PC-3 (cell line): ENCODE data around the gene TMEM185A. TPM values are rescaled to one million over a fixed set of nuclear protein-coding genes. Genes with fewer than 3 reads are reported as not detected.
"Not testable (repeated sequence)": the region's sequence is repeated elsewhere in the genome, so short reads cannot be mapped to it uniquely, and the experiment has no call there.

ENCODE experiments used
- ATAC-seq: fragments of 200-7000 bp; cut with Tn5 transposase; 2 replicates; pipeline ENCODE4 v1.9.1; 2020; ENCODE audit warnings: mild to moderate bottlenecking, moderate library complexity
- Bru-seq: library from RNA; stranded (reverse); fragments of 400-500 nt; gene quantifications from one replicate; lab custom pipeline; 2021; lab: Mats Ljungman, UMichigan
- BruChase-seq, 2 experiments: library from RNA; stranded (reverse); fragments of 400-500 nt; gene quantifications; one replicate each; lab custom pipeline; 2021; lab: Mats Ljungman, UMichigan
- BruUV-seq: library from RNA; stranded (reverse); fragments of 400-500 nt; replicated peaks from 2 replicates; lab custom pipeline; 2021; lab: Mats Ljungman, UMichigan
- CTCF ChIA-PET: fragments of 300-600 bp; sonication (Branson Sonifier 250); formaldehyde crosslinking; loops from one replicate; lab custom pipeline; 2022; ENCODE audit warnings: antibody characterized with exemption; lab: Charles Lee
- POLR2A ChIA-PET: fragments of 300-600 bp; sonication (Branson Sonifier 250); formaldehyde crosslinking; loops from one replicate; lab custom pipeline; 2022; ENCODE audit warnings: antibody characterized with exemption; ENCODE audit not compliant: unreplicated experiment; lab: Charles Lee
- DNase-seq: peaks from one replicate; pipeline ENCODE4 v3.0.0-alpha.2; 2015
- H2AFZ ChIP-seq: fragments of 300-600 bp; sonication (generic); 2 replicates; pipeline ENCODE4 v1.6.0; 2016; ENCODE audit warnings: antibody characterized with exemption, low read length
- H3F3A ChIP-seq: fragments of 300-600 bp; sonication (generic); one replicate; pipeline ENCODE4 v1.6.0; 2017; ENCODE audit warnings: antibody characterized with exemption, low read length, control low read depth, mild to moderate bottlenecking; ENCODE audit not compliant: unreplicated experiment
- H3K27ac ChIP-seq: fragments of 300-600 bp; sonication (generic); 2 replicates; pipeline ENCODE4 v1.5.1; 2016; ENCODE audit warnings: mild to moderate bottlenecking, low read length
- H3K27me3 ChIP-seq: fragments of 300-600 bp; sonication (generic); 2 replicates; pipeline ENCODE4 v1.6.1; 2016; ENCODE audit warnings: low read length, mixed read lengths
- H3K36me3 ChIP-seq: fragments of 300-600 bp; sonication (generic); 2 replicates; pipeline ENCODE4 v1.6.1; 2016; ENCODE audit warnings: low read depth, mixed run types, low read length, mixed read lengths
- H3K4me1 ChIP-seq: fragments of 300-600 bp; sonication (generic); 2 replicates; pipeline ENCODE4 v1.5.1; 2016; ENCODE audit warnings: low read length; ENCODE audit not compliant: insufficient read depth
- H3K4me2 ChIP-seq: fragments of 300-600 bp; sonication (generic); 2 replicates; pipeline ENCODE4 v1.6.0; 2016; ENCODE audit warnings: low read length
- H3K4me3 ChIP-seq: fragments of 300-600 bp; sonication (generic); 2 replicates; pipeline ENCODE4 v1.5.1; 2016; ENCODE audit warnings: mild to moderate bottlenecking, low read length, mixed read lengths
- H3K79me2 ChIP-seq: fragments of 300-600 bp; sonication (generic); 2 replicates; pipeline ENCODE4 v1.6.1; 2017; ENCODE audit warnings: low read length, mixed read lengths
- H3K9ac ChIP-seq: fragments of 300-600 bp; sonication (generic); 2 replicates; pipeline ENCODE4 v1.6.0; 2016; ENCODE audit warnings: mild to moderate bottlenecking, low read length
- H3K9me2 ChIP-seq: fragments of 300-600 bp; sonication (generic); replicated peaks from 2 replicates; pipeline ENCODE4 v1.6.1; 2016; ENCODE audit warnings: mixed run types, low read length, mixed read lengths
- H3K9me3 ChIP-seq: fragments of 300-600 bp; sonication (generic); 2 replicates; pipeline ENCODE4 v1.6.1; 2016; ENCODE audit warnings: low read length, mixed read lengths
- H4K20me1 ChIP-seq: fragments of 300-600 bp; sonication (generic); 2 replicates; pipeline ENCODE4 v1.6.1; 2016; ENCODE audit warnings: low read length, mixed read lengths
- CTCF ChIP-seq: fragments of 300-600 bp; sonication (generic); conservative IDR thresholded peaks from 2 replicates; pipeline ENCODE4 v1.5.1; 2017; ENCODE audit warnings: antibody characterized with exemption, low read depth, mild to moderate bottlenecking, low read length
- EZH2 ChIP-seq: fragments of 300-600 bp; sonication (generic); IDR thresholded peaks from one replicate; pipeline ENCODE4 v1.6.1; 2017; ENCODE audit warnings: antibody characterized with exemption, mild to moderate bottlenecking, low read length; ENCODE audit not compliant: unreplicated experiment
- EZH2phosphoT487 ChIP-seq: fragments of 300-600 bp; sonication (generic); IDR thresholded peaks from 2 replicates; pipeline ENCODE4 v1.6.1; 2018; ENCODE audit warnings: mild to moderate bottlenecking, antibody characterized with exemption, low read length, borderline replicate concordance
- intact Hi-C: fragments of 100-400 bp; cut with micrococcal nuclease; formaldehyde crosslinking; loops from 2 replicates; pipeline ENCODE4 v1.9.0; 2023
- long read RNA-seq: library from polyadenylated mRNA; unstranded; transcript quantifications from one replicate; pipeline ENCODE4 v2.0.0, GENCODE V29; 2021; ENCODE audit not compliant: unreplicated experiment
- total RNA-seq: library from RNA; depleted of rRNA; stranded (reverse); fragments of >200 nt; gene quantifications from 2 replicates; pipeline ENCODE4 v1.2.3, GENCODE V29; 2014; rRNA removed

Gene TMEM185A
- 13.1 and 14.9 TPM in 2 replicates for total RNA-seq
- Bru-seq, nascent RNA = percentile 64 among the genes with signal in this experiment
- percentile 61 among the genes with signal in this experiment for BruChase-seq, experiment 1, labeled RNA remaining after a 6-hour chase
- BruChase-seq, experiment 2, labeled RNA remaining after a 2-hour chase = percentile 65 among the genes with signal in this experiment
- long read RNA-seq, transcript TMEM185A-207 (7 exons, 2,840 nt) = major isoform, 19 of 57 reads
- long read RNA-seq, transcript TMEM185A-204 (4 exons, 903 nt) = minor isoform, 6 of 57 reads
- long read RNA-seq, partial matches to known transcripts = 3 of 57 reads
- long read RNA-seq, other reads (novel, unspliced or antisense) = 24 of 57 reads

DNA sequence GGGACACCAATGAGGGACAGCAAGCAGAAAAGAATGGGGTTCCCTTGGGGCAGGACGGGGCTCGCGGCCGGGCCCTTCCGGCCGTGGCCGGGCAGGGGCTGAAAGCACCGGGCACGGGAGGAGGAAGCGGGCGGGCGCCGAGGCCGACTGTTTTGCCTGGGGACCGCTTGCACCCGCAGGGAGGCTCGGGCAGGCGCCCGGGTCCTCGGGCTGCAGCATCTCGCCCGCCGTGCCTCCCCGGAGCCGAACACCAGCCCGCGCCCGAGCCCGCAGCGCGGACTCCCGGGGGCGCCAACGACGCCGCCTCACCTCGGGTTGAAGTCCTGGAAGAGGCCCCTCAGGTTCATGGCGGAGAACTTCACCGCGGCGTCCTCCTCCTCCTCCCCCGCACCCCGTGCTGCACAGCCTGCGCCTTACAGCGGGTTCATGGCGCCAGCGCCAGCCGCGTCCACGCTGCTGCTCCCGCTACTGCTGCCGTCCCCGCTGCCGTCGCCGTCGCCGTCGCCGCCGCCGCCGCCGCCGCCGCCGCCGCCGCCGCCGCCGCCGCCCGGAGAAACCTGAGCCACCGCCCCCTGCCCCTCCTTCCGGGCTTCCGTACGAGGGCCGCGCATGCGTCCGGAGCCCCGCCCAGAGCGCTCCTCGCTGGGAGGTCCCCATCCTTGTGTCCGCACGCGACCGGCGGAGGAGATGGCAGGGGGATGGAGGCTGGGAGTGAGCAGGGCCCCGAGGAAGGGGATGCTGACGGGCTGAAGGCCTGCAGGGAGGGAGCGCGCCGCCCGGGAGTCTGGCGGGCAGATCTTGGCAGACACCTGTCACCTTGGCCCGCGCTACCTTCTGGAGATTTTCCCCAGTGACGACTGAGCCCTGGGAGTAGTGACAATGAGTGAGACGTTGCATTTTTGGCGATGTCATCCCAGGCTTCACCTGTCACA lies at the start of gene TMEM185A:
Gene TMEM185A, minus strand, starts transcription at position 559 of the 932 bp plus-strand sequence. Its CDS starts 212 bp downstream, at position 347.
- Histone ChIP-seq H2AFZ (peak within 1 kb of the TSS; percentile 95), H3K9me3 (no peaks in the 10 kb centered on the region), H3K4me3 (peak within 1 kb of the TSS; percentile 95), H3F3A (no peaks in the 10 kb centered on the region), H3K9ac (peak within 1 kb of the TSS; percentile 73), H3K27ac (no peak within 1 kb of the TSS), H3K79me2 (peaks cover 41% of the 10 kb centered on the region), H3K27me3 (peaks cover 2% of the 10 kb centered on the region; the same call in 1 of the 2 replicates), H3K4me1 (peaks cover 21% of the 10 kb centered on the region), H3K4me2 (peak within 1 kb of the TSS; percentile 95), H4K20me1 (peaks cover 4% of the 10 kb centered on the region; the same call in 1 of the 2 replicates), H3K36me3 (no peaks in the 10 kb centered on the region), H3K9me2 (no peaks in the 10 kb centered on the region)
- POLR2A ChIA-PET = no interaction called here
- ATAC-seq = peak; percentile 66
- no TSS peak for BruUV-seq
- CTCF ChIA-PET = no interaction called here
- TF ChIP-seq EZH2 (no peak), EZH2phosphoT487 (no peak)
- intact Hi-C loops = no loop called here
- DNase-seq = peak; percentile 65

- ChIA-PET CTCF (no interaction called here), POLR2A (no interaction called here)
- intact Hi-C loops = no loop called here
- Histone ChIP-seq H3K9ac (no peak overlapping the region), H3K36me3 (no peaks in the 10 kb centered on the region), H3F3A (no peaks in the 10 kb centered on the region), H4K20me1 (no peaks in the 10 kb centered on the region), H3K79me2 (no peaks in the 10 kb centered on the region), H3K4me1 (no peaks in the 10 kb centered on the region), H3K4me2 (no peak overlapping the region), H2AFZ (no peak overlapping the region), H3K4me3 (no peak overlapping the region), H3K9me3 (no peaks in the 10 kb centered on the region), H3K27me3 (no peaks in the 10 kb centered on the region), H3K27ac (no peak overlapping the region), H3K9me2 (no peaks in the 10 kb centered on the region)
- BruUV-seq = no TSS peak
- ATAC-seq (no peak), DNase-seq (no peak)
- no peak for TF ChIP-seq CTCF
- TF ChIP-seq EZH2phosphoT487 = no peak
- no peak for TF ChIP-seq EZH2
Observed at GRCh38 chrX:149681182-149681581, 49.6 kb upstream of the TMEM185A start.

DNA sequence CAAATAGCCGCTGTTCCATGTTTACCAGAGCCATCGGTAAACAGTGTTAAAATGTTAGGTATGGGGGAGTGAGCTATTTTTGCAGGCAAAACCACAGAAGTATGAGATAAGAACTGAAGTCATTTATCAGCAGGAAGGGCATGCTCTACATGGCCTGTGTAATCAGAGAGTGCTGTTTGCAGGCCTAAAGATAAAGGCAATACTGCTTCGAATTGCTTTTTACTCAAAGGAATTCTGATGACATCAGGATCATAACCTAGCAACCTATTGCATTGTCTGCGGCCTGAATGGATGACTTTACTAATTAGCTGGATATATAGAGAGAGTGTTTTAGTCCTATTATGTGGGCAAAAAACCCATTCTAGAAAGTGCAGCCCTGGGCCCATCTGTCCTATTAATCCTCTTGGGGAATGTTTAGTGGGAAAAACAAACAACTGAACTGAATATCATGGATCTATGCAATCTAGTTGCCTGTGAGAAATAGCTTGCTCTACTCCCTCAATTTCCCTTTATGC lies 47.6 kb upstream of the TMEM185A start:
- CTCF ChIA-PET, H2AFZ ChIP-seq, POLR2A ChIA-PET, BruUV-seq, H3K4me1 ChIP-seq, H3K9me3 ChIP-seq, H3K9ac ChIP-seq, H3F3A ChIP-seq, DNase-seq, H3K36me3 ChIP-seq, H3K27me3 ChIP-seq, H3K4me2 ChIP-seq, H3K79me2 ChIP-seq, H3K27ac ChIP-seq, ATAC-seq, H3K4me3 ChIP-seq, intact Hi-C loops, H3K9me2 ChIP-seq, H4K20me1 ChIP-seq: not testable (repeated sequence)

DNA sequence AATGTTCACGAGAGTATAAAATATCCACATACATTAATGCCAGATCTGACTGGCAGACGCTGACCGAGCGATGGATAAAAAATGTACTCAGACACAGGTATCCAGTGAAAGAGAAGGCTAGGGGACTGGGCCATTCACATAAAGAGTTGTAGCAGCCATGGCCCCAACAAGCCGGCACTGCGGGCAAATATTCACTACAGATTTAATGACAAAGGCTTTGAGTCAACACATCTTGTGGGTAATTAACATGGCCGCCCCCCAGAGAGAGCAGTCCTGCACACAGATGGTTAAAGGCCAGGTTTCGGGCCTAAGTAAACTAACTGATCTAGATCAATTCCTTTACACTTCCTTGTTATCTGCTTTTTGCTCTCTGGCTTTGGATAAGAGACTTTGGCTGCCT lies 44.0 kb upstream of the TMEM185A start:
- H3K4me1 ChIP-seq, H2AFZ ChIP-seq, H3K36me3 ChIP-seq, intact Hi-C loops, H3F3A ChIP-seq, H3K4me3 ChIP-seq, DNase-seq, H3K9me3 ChIP-seq, H3K27ac ChIP-seq, BruUV-seq, H3K9me2 ChIP-seq, H3K9ac ChIP-seq, ATAC-seq, CTCF ChIA-PET, H3K79me2 ChIP-seq, H4K20me1 ChIP-seq, POLR2A ChIA-PET, H3K4me2 ChIP-seq, H3K27me3 ChIP-seq: not testable (repeated sequence)

DNA sequence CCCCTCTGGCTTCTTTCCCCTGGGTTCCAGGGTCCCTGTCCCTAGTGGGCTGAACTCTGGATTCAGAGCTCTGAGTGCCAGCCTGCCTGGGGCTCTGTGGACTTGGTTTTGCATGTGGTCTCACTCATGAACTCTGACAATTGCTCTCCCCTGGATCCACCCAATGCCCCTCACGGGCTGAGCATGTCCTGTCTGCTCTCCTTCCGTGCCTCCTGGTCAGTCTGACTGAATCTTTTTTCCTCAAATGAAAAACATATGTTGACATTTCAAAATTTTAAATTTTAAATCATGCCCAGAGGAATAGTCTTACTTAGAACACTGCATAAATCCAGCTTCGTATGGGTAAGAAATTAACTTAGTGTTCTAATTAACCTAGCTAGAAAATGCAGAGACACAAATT lies 43.5 kb upstream of the TMEM185A start:
- H3K9me3 ChIP-seq, H3K27ac ChIP-seq, POLR2A ChIA-PET, H3K36me3 ChIP-seq, DNase-seq, H3F3A ChIP-seq, H3K4me2 ChIP-seq, H4K20me1 ChIP-seq, CTCF ChIA-PET, H3K9ac ChIP-seq, H2AFZ ChIP-seq, H3K9me2 ChIP-seq, H3K4me1 ChIP-seq, intact Hi-C loops, H3K27me3 ChIP-seq, H3K79me2 ChIP-seq, BruUV-seq, H3K4me3 ChIP-seq, ATAC-seq: not testable (repeated sequence)
